ENCODE results near the gene FBXL2. TPM values are rescaled to one million over a fixed set of nuclear protein-coding genes. Genes with fewer than 3 reads are reported as not detected.

Gene FBXL2
- total RNA-seq, 1 experiment from 2014 or later: 10.8 TPM

- H3K9me3 ChIP-seq: no peaks in the 10 kb centered on the region
- TF ChIP-seq, protein P1, sequence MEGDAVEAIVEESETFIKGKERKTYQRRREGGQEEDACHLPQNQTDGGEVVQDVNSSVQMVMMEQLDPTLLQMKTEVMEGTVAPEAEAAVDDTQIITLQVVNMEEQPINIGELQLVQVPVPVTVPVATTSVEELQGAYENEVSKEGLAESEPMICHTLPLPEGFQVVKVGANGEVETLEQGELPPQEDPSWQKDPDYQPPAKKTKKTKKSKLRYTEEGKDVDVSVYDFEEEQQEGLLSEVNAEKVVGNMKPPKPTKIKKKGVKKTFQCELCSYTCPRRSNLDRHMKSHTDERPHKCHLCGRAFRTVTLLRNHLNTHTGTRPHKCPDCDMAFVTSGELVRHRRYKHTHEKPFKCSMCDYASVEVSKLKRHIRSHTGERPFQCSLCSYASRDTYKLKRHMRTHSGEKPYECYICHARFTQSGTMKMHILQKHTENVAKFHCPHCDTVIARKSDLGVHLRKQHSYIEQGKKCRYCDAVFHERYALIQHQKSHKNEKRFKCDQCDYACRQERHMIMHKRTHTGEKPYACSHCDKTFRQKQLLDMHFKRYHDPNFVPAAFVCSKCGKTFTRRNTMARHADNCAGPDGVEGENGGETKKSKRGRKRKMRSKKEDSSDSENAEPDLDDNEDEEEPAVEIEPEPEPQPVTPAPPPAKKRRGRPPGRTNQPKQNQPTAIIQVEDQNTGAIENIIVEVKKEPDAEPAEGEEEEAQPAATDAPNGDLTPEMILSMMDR (IDR thresholded peaks at IDR 0.05; ENCODE audit: insufficient read depth in 1 of 2, low read depth in 1 of 2, low read length in 1 of 2, severe bottlenecking in 1 of 2, unreplicated experiment in 1 of 2): no peak
- peaks cover 9% of the 10 kb centered on the region for H3K4me1 ChIP-seq
- no peaks in the 10 kb centered on the region for H3K27me3 ChIP-seq (replicated peaks; ENCODE audit: control insufficient read depth, insufficient read depth, low read length)
- no peaks in the 10 kb centered on the region for H3K36me3 ChIP-seq (ENCODE audit: control insufficient read depth, insufficient read depth, low read length)
- intact Hi-C loops (cut with micrococcal nuclease; ENCODE audit: unreplicated experiment): no loop called here
- no peak for DNase-seq
- H3K27me3 Mint-ChIP-seq (ENCODE audit: insufficient read depth, unreplicated experiment): no peaks in the 10 kb centered on the region
- H3K4me1 Mint-ChIP-seq (ENCODE audit: low read depth, unreplicated experiment): no peaks in the 10 kb centered on the region
- no peak overlapping the region for H3K4me3 ChIP-seq (ENCODE audit: low read depth, low read length)
- ChIA-PET CTCF (no interaction called here), POLR2A (no interaction called here)
- no peak overlapping the region for H3K27ac Mint-ChIP-seq (ENCODE audit: unreplicated experiment)
- H3K36me3 Mint-ChIP-seq (ENCODE audit: insufficient read depth, unreplicated experiment): no peaks in the 10 kb centered on the region
- no peak overlapping the region for H3K4me3 Mint-ChIP-seq (ENCODE audit: unreplicated experiment)
- no TSS peak for BruUV-seq (replicated peaks)
- H3K9me3 Mint-ChIP-seq (ENCODE audit: unreplicated experiment): no peaks in the 10 kb centered on the region
Measured at GRCh38 chr3:33363113-33363800, 86.0 kb downstream of the FBXL2 start.

GRCh38 chr3:33364060-33364459 is 86.8 kb downstream of the FBXL2 start:
- no peak overlapping the region for H3K4me3 Mint-ChIP-seq (ENCODE audit: unreplicated experiment)
- no peaks in the 10 kb centered on the region for H3K9me3 Mint-ChIP-seq (ENCODE audit: unreplicated experiment)
- peaks cover 9% of the 10 kb centered on the region for H3K4me1 ChIP-seq
- intact Hi-C loops (cut with micrococcal nuclease; ENCODE audit: unreplicated experiment): no loop called here
- CTCF ChIA-PET: no interaction called here
- no peaks in the 10 kb centered on the region for H3K27me3 Mint-ChIP-seq (ENCODE audit: insufficient read depth, unreplicated experiment)
- no peaks in the 10 kb centered on the region for H3K27me3 ChIP-seq (replicated peaks; ENCODE audit: control insufficient read depth, insufficient read depth, low read length)
- no peak overlapping the region for H3K4me3 ChIP-seq (ENCODE audit: low read depth, low read length)
- DNase-seq: no peak
- no peaks in the 10 kb centered on the region for H3K4me1 Mint-ChIP-seq (ENCODE audit: low read depth, unreplicated experiment)
- POLR2A ChIA-PET: no interaction called here
- BruUV-seq (replicated peaks): no TSS peak
- H3K36me3 Mint-ChIP-seq (ENCODE audit: insufficient read depth, unreplicated experiment): no peaks in the 10 kb centered on the region
- H3K9me3 ChIP-seq: no peaks in the 10 kb centered on the region
- no peak overlapping the region for H3K27ac Mint-ChIP-seq (ENCODE audit: unreplicated experiment)
- no peaks in the 10 kb centered on the region for H3K36me3 ChIP-seq (ENCODE audit: control insufficient read depth, insufficient read depth, low read length)
- TF ChIP-seq, protein P1 (IDR thresholded peaks at IDR 0.05; ENCODE audit: insufficient read depth in 1 of 2, low read depth in 1 of 2, low read length in 1 of 2, severe bottlenecking in 1 of 2, unreplicated experiment in 1 of 2): no peak

- H3K4me3 Mint-ChIP-seq (ENCODE audit: unreplicated experiment): no peak overlapping the region
- H3K27me3 Mint-ChIP-seq (ENCODE audit: insufficient read depth, unreplicated experiment): no peaks in the 10 kb centered on the region
- no peaks in the 10 kb centered on the region for H3K36me3 Mint-ChIP-seq (ENCODE audit: insufficient read depth, unreplicated experiment)
- TF ChIP-seq, protein P1 (IDR thresholded peaks at IDR 0.05; ENCODE audit: insufficient read depth in 1 of 2, low read depth in 1 of 2, low read length in 1 of 2, severe bottlenecking in 1 of 2, unreplicated experiment in 1 of 2): no peak
- BruUV-seq (replicated peaks): no TSS peak
- H3K27me3 ChIP-seq (replicated peaks; ENCODE audit: control insufficient read depth, insufficient read depth, low read length): no peaks in the 10 kb centered on the region
- ChIA-PET CTCF (no interaction called here), POLR2A (interaction anchor here (0.5 kb wide), 1 partner anchor 64 kb away, joined by 8 read pairs; no protein-coding TSS in a partner anchor)
- H3K4me3 ChIP-seq (ENCODE audit: low read depth, low read length): no peak overlapping the region
- no peaks in the 10 kb centered on the region for H3K4me1 Mint-ChIP-seq (ENCODE audit: low read depth, unreplicated experiment)
- no peaks in the 10 kb centered on the region for H3K9me3 ChIP-seq
- intact Hi-C loops (cut with micrococcal nuclease; ENCODE audit: unreplicated experiment): no loop called here
- H3K27ac Mint-ChIP-seq (ENCODE audit: unreplicated experiment): no peak overlapping the region
- no peaks in the 10 kb centered on the region for H3K36me3 ChIP-seq (ENCODE audit: control insufficient read depth, insufficient read depth, low read length)
- no peak for DNase-seq
- peaks cover 9% of the 10 kb centered on the region for H3K4me1 ChIP-seq
- no peaks in the 10 kb centered on the region for H3K9me3 Mint-ChIP-seq (ENCODE audit: unreplicated experiment)
Measured at GRCh38 chr3:33364531-33365128, 87.4 kb downstream of the FBXL2 start.
